Hematopoietic multipotent progenitor cell treated with erythropoietin and hydrocortisone succinate and interleukin-3 and kit ligand, for 17 days (in vitro differentiated cells): ENCODE measurements around the gene TDRD9.
"Not testable (repeated sequence)": the region's sequence is repeated elsewhere in the genome, so short reads cannot be mapped to it uniquely, and the experiment has no call there.

Experiments used
- DNase-seq: peaks from one replicate; pipeline ENCODE4 v3.0.0-alpha.2; 2015; ENCODE audit warnings: low spot score

The TDRD9 gene, protein sequence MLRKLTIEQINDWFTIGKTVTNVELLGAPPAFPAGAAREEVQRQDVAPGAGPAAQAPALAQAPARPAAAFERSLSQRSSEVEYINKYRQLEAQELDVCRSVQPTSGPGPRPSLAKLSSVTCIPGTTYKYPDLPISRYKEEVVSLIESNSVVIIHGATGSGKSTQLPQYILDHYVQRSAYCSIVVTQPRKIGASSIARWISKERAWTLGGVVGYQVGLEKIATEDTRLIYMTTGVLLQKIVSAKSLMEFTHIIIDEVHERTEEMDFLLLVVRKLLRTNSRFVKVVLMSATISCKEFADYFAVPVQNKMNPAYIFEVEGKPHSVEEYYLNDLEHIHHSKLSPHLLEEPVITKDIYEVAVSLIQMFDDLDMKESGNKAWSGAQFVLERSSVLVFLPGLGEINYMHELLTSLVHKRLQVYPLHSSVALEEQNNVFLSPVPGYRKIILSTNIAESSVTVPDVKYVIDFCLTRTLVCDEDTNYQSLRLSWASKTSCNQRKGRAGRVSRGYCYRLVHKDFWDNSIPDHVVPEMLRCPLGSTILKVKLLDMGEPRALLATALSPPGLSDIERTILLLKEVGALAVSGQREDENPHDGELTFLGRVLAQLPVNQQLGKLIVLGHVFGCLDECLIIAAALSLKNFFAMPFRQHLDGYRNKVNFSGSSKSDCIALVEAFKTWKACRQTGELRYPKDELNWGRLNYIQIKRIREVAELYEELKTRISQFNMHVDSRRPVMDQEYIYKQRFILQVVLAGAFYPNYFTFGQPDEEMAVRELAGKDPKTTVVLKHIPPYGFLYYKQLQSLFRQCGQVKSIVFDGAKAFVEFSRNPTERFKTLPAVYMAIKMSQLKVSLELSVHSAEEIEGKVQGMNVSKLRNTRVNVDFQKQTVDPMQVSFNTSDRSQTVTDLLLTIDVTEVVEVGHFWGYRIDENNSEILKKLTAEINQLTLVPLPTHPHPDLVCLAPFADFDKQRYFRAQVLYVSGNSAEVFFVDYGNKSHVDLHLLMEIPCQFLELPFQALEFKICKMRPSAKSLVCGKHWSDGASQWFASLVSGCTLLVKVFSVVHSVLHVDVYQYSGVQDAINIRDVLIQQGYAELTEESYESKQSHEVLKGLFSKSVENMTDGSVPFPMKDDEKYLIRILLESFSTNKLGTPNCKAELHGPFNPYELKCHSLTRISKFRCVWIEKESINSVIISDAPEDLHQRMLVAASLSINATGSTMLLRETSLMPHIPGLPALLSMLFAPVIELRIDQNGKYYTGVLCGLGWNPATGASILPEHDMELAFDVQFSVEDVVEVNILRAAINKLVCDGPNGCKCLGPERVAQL (N-terminal part only)

DNA sequence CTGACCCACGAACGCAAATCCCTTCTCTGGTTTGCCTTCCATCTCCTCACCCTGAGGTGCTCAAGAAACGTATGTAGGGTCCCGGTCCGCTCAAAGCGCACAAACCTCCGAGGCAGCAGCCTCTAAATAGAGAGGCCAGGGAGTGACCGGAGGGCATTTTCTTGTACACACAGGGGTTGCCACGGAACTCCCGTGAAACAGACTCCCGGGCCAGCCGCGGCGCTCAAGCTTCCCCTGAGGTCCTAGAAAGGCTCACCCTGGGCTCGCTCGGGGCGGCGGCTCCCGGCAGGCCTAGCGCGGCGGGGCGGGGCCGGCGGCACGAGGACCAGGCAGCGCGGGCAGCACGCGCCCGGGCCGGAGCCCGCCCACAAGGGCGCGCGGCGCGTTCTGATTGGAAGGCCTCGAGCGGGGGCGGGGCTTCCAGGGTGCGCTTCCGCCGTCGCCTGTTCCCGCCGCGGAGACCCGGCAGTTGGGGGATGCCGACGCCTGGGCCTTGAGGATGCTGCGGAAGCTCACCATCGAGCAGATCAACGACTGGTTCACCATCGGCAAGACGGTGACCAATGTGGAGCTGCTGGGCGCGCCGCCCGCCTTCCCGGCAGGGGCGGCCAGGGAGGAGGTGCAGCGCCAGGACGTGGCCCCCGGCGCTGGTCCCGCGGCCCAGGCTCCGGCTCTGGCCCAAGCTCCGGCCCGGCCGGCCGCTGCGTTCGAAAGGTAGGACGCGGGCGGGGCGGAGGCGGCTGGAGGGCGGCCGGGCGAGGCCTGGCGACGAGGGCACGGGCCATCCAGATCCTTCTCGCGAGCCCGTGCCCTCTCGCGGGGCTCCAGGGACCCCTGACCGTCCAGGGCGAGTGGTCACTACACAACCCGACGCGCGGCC is at the start of gene TDRD9:
Gene TDRD9 (plus strand): TSS at position 446 of the 880 bp plus-strand sequence. CDS start 54 bp downstream, at position 500.
- DNase-seq = no peak

DNA sequence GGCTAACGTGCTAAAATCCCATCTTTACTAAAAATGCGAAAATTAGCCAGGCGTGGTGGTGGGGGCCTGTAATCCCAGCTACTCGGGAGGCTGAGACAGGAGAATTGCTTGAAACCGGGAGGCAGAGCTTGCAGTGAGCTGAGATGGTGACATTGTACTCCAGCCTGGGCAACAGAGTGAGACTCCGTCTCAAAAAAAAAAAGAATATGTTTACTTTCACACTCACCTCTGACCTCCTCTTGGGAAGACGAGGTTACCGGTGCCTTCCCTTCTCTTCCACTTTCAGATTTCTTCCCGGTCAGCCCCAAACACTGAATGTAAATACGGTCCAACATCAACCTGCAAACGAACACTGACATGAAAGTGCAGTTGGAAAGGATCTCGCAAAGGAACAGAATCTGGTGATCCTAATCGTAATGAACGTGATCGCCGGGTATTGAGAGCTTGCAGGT is 49.1 kb upstream of the TDRD9 start:
- DNase-seq = no peak

DNA sequence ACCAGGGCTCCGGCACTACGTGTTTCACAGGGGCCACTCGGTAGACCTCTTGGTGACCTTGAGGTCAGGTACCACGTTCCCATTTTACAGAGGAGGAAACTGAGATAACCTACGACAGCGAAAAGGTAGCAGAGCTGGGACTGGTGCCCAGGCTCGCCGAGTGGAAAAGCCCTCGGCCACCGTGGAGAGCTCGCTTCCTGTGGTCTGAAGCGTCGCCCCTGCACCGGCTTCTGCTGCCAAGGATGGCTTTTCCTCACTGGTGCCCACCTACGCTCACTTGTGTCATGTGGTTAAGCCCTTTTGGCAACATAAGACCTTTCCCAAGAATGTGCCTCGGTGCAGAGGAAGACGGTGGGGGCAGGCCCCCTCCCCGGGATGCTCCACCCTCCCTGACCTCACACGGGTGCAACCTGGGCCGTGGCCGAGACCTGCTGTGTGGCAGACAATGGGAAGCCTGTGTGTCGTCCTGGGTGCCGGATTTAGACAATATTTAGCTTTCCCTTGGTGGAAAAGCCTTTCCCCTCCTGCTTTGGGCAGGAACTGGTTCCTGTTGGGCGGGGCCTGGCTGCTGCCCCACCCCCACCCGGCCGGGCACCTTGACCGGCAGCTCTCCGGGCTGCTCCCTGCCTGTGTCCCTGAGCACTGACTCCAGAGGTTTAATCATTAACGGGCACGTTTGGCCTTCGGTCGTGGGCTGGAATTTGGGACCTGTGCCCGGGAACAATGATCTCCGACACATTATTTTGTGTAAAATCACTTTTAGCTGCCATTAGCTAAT is 48.5 kb upstream of the TDRD9 start:
- DNase-seq = no peak

DNA sequence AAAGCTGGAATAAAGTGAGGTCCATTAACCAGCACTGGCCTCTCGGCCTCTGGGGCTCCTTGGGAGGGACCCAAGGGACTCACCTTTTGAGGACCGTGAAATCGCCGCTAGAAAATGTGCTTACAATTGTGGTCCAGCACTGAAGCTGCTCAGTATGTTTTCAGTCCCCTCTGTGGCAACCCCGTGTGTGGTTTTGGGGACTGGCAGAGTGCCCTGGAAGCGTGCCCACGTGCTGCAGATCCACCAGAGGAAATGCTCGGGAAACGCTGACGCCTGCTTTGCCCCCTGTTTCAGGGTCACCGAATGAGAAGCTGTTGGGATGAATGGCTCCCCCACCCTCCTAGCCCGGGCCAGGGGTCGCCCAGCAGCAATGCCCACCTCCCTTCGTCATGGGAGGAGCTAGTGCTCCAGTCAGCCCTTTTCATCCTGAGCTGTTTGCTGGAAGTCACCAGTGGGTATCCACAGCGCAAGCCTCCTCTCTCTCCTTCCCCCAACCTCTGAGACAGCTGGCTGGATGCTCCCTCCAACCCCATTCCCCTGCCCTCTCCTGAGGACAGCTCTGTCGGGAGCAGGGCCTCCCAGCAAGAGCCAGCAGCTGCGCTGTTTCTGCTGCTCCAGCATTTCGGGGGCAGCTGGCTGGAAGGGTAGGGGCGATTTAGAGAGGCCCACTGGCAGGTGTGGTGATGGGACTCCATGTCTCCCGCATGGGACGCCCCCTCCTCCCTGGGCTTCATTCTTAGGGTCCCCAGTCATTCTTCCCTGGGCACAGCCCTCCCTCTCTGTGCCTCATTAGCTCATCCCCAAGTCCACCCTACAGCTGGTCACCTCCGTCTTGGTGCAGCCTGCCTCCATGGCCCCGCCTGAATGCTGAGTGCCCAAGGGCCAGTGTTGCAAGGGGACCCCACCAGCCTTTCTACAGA is 47.6 kb upstream of the TDRD9 start:
- DNase-seq = no peak

DNA sequence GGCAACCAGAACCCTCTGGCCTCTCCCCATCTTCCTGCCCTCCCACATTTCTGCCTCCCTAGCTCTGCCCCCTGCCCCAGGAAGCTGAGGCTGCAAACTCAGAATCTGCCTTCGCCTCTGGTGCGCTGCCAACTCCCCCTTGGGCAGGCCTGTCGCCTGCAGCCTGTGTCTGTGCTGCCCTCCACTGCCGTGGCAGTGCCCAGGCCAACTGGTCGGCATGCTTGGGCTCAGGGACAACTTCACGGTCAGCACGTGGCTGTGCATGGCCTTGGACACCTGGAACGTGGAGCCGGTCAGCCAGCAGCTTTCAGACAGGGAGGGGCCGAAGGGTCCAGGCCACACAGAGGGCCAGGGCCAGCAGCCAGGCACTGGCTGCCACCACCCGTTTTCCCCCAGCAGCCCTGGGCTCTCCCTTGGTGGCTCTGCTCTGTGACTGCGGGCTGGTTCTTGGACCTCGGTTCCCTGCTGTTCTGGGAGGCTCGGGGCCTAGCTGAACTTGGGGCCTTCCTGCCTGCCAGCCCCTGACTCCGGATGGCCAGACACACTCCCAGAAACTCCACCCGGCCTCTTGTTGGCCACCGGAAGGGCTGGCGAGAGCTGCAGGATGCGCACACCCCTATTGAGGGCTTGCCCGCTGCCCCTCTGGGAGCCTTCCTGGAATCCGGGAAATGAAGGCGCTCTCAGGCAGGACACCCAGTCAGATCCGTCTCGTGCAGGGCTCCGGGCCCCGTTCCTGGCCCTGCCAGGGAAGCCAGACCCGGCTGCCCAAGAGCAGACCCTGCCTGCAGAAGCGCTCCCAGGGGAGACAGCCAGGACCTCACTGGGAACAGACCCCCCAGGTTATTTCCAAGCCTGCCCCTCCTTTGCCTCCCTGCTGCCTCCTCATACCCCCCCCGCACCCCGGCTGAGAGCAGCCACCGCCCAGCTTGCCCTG is 46.7 kb upstream of the TDRD9 start:
- DNase-seq = no peak

DNA sequence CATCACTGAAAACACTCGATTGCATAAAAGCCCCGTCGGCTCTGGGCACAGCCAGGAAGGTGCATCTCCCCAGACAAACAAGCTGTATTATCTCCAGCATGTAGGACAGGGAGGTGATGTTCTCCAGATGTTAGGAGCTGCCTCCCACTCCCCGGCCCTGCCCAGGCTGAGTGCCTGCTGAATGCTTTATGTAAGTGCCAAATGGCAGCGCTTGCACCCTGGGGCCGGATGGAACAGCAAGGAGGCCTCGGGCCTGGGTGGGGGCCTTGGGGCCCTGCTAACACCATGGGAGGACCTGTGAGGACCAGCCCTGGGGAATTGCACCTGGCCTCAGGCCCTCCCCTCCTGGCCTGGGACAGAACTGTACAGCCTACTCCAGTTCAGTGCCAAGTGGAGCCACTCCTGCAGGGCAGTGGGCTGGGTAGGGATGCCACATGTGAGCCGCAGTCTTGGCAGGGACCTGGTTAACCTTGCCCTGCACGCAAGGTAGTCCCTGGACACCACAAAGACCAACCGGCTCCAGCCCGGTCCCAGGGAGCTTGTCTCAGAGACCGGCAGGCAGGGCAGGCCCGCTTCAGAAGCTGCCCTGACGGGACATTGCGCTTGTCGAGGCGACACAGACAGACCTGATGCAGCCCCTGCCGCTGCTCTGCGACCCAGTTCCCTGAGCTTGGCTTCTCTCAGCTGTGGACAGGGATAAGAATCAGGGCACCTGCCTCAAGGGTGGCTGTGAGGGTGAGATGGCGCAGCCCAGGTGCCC is 45.6 kb upstream of the TDRD9 start:
- no peak for DNase-seq

DNA sequence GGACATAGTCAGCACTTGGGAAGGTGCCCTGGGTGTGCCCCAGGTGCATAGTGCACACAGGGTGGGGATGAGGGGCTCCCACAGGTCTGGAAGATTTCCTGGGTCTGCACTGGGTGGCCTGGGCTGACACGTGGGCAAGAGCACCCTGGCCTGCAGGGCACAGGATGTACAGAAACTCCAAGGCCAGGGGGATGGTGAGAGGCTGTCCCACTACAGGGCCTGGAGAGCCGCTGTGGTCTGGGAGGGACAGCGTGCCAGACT is 45.1 kb upstream of the TDRD9 start:
- DNase-seq = no peak

DNA sequence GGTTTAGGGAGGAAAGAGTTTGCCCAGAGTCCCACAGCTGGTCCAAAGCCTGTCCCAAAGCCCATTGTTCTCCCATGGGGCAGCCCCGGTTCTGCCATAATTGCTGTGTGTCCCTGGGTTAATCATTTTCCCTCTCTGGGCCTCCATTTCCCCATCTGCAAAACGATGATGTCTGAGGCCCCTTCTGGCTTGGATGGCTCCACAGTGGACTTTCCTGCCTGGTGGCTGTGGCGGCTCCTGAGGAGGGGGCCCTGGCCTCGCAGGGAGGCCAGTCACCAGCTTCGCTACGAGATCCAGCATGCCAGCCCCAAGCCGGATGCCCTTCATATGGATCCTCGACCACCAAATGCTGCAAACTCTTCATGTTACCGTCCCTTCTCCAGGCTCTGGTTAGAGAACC is 43.4 kb upstream of the TDRD9 start:
- no peak for DNase-seq

DNA sequence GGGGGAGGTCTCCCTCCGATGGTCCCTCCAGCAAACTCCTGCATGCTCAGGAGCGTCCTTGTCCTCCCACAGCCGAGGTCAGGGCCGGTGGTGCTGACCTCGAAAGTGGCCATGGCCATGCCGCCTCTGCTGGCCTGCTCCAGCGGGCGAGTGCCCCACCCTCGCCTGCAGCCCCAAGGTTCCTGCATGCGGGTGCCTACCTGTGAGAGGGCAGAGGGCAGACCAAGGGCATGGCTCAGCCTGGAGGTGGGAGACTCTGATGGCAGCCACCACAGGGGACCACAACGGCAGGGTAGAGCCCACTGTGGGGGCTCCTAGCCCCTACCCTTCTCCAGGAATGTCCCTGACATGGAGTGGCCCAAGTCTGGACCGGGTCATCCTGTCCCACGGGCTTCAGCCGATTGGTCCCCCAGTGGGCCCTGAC is 42.7 kb upstream of the TDRD9 start:
- no peak for DNase-seq

DNA sequence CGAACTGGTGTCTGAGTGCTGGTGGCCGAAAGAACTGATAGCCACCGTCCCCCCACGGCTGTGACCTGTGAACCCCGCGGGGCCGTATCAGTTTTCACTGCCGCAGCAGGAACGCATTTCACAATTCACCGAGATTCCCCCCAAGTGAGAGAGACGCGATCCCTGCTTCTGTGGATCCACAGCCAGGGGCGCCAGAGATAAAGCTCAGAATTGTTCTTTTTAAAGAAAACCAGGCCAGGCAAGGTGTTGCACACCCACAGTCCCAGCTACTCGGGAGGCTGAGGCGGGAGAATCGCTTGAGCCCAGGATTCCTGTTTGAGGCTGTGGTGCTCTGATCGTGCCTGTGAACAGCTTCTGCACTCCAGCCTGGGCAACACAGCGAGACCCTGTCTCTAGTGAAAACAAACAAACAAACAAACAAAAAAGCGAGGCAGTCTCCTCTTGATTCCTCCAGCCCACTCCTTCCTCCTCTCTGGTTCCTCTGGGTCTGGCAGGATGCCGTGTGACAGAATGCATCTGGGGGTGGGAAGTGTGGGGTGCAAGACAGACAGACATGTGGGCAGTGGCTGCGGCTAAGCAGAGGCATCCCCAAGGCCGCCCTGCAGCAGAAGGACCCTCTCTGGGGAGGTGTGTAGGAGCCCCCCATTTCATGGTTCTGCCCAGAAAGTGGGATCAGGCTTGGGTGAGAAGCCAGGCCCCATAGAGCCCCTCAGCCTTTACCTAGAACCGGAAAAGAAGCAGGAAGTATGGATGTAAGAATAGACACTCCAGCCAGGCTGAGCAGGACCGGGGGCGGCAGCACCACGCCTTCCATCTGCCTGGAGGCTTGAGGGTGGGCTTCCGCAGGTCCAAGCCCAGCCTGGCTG is 41.7 kb upstream of the TDRD9 start:
- DNase-seq = no peak

DNA sequence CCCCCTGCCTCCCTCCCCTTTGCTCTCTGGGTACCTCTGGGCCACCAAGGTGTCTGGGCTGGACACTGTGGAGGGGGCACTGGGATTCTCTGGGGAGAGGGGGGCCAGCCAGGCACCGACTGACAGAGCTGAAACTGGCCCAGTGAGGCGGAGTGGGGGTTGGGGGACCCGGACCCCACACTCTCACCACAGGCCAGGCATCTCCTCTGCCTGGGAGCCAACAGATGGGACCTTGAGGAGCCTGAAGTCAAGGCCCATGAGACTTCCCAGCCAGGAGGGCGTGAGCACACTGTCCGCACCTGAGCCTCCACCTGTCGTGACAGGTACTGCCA is 41.1 kb upstream of the TDRD9 start:
- no peak for DNase-seq

DNA sequence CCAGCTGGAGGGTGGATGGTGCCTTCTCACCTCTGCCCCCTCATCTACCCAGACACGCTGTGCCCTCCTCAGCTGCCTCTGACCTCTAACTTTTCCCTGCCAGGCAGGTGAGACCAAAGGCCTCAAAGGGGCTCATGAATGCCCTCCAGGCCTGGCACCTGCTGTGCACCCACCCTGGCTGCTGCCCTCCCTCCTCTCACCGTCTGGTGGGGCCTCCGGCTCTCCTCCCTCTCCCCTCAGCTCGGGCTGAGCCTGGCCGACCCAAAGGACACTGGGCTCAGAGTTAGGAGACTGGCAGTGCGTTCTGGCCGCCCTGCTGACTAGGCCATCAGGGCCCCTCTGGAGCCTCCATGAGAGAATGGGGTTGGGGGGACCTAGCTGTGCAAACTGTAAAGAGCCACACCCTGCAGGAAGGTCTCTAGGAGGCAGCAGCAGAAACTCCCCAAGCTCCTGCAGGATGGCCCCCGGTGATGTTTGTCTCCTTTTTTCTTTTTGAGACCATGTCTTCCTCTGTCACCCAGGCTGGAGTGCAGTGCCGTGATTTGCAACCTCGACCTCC is 40.6 kb upstream of the TDRD9 start:
- DNase-seq = no peak

DNA sequence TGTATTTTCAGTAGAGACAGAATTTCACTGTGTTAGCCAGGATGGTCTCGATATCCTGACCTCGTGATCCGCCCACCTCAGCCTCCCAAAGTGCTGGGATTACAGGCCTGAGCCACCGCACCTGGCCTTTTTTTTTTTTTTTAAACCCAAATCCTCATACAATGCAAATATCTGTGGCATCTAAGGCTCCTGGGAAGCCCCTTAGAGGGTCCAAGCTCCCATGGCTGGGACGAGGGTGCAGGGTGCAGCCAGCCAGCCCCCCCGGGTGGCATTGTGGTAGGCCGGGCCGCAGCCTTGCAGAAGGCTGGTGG is 39.3 kb upstream of the TDRD9 start:
- DNase-seq = not testable (repeated sequence)

DNA sequence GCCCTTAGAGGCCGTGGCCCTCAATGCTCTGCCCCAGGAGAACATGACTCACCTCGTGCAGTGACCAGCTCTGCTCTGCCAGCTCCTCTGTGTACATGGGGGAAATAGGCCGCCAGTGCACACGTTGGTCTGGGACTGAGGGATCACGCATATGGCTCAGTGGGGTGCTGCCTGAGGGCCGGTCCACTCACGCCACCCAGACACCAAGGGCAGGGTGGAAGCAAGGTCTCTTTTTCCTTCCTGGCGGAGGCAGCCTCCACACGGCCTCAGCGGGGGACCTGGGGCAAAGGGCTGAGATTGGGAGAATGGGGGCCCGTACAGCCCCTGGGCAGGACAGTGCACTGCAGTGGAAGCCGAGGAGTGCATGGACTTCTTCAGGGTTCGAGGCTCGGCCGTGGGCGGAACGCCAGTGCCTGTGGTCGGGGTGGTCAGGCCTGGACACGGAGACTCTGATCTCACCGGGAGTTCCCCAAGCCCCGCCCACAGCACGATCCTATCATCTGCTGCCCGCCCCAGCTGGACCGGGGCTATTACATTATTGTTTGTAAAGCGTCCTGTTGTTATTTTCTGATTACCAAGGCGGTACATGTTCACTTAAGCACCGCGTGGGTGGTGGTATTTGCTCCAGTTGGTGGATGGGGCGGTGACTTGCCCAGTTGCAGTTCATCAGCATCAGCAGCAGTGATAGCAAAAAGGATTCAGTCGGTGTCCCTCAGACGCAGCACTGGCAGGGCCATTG is 38.8 kb upstream of the TDRD9 start:
- DNase-seq = no peak

DNA sequence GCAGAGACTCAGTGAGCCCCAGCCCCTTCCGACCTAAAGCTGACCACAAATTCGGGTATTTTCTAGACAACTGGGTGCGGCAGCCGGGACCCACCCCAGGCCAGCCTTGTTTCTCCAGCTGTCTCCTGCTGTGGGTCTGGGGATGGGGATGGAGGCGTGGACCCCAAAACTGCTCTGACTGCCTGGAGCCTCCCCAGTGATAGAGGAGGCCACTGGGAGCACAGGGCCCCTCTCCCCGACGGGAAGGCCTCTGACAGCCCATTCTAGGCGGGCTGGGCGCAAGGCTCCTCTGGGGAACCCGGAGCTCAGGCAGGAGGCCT is 38.2 kb upstream of the TDRD9 start:
- DNase-seq = no peak
